Nephron (organoid): Measurements from ENCODE around the gene ANKH.

Experiments
- H3K27ac Mint-ChIP-seq, 3 experiments: 2 replicates each; pipeline ENCODE4 v1.8.0; 2020; ENCODE audit warnings: mixed read lengths in 3 of 3, mild to moderate bottlenecking in 2 of 3, moderate library complexity in 1 of 3
- H3K27me3 Mint-ChIP-seq: 2 replicates; pipeline ENCODE4 v1.8.0; 2021; ENCODE audit warnings: low read depth, mild to moderate bottlenecking, moderate library complexity, mixed read lengths
- H3K36me3 Mint-ChIP-seq: 2 replicates; pipeline ENCODE4 v1.8.0; 2020; ENCODE audit warnings: low read depth, mixed read lengths
- H3K4me1 Mint-ChIP-seq: 2 replicates; pipeline ENCODE4 v1.8.0; 2020; ENCODE audit warnings: mixed read lengths
- H3K4me3 Mint-ChIP-seq, 3 experiments: 2 replicates each; pipeline ENCODE4 v1.8.0; 2020; ENCODE audit warnings: mild to moderate bottlenecking in 3 of 3, mixed read lengths in 3 of 3, moderate library complexity in 2 of 3
- H3K9me3 Mint-ChIP-seq: 2 replicates; pipeline ENCODE4 v1.8.0; 2020; ENCODE audit warnings: mixed read lengths
- TF ChIP-seq, protein P1 (sequence below), 3 experiments: fragments of 200-600 bp; sonication (generic); IDR thresholded peaks; one replicate each; pipeline ENCODE4 v1.5.0; 2021; ENCODE audit warnings: antibody characterized with exemption in 3 of 3; ENCODE audit not compliant: unreplicated experiment in 3 of 3

Gene ANKH

DNA sequence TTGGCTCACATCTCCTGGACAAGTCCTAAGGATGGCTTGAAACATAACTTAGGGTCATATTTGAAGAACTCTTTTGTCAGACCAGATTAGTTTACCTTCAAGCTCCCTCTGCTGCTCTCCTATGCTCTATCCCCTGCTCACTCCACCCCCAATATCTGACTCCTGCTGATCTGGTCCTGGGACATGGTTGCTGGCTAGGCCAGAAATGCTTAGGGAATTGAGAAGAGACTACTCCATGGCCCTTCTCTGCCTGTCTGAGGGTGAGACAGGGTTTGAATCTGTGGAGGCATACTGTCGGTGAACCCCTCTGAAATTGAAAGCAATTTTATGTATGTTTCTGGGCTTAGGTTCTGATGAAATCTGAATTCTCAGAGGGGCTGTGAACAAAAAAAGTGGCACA, 203.8 kb downstream of the ANKH start:
- Mint-ChIP-seq H3K4me1 (peaks cover 45% of the 10 kb centered on the region), H3K27me3 (no peaks in the 10 kb centered on the region), H3K27ac (no peak overlapping the region), H3K9me3 (no peaks in the 10 kb centered on the region), H3K4me3 (peak overlapping the region in 2 of 3 experiments; percentile 63 to 67), H3K36me3 (peaks cover 9% of the 10 kb centered on the region)
- TF ChIP-seq, protein P1, sequence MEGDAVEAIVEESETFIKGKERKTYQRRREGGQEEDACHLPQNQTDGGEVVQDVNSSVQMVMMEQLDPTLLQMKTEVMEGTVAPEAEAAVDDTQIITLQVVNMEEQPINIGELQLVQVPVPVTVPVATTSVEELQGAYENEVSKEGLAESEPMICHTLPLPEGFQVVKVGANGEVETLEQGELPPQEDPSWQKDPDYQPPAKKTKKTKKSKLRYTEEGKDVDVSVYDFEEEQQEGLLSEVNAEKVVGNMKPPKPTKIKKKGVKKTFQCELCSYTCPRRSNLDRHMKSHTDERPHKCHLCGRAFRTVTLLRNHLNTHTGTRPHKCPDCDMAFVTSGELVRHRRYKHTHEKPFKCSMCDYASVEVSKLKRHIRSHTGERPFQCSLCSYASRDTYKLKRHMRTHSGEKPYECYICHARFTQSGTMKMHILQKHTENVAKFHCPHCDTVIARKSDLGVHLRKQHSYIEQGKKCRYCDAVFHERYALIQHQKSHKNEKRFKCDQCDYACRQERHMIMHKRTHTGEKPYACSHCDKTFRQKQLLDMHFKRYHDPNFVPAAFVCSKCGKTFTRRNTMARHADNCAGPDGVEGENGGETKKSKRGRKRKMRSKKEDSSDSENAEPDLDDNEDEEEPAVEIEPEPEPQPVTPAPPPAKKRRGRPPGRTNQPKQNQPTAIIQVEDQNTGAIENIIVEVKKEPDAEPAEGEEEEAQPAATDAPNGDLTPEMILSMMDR (IDR thresholded peaks at IDR 0.05; ENCODE audit: unreplicated experiment in 3 of 3), result no peak

DNA sequence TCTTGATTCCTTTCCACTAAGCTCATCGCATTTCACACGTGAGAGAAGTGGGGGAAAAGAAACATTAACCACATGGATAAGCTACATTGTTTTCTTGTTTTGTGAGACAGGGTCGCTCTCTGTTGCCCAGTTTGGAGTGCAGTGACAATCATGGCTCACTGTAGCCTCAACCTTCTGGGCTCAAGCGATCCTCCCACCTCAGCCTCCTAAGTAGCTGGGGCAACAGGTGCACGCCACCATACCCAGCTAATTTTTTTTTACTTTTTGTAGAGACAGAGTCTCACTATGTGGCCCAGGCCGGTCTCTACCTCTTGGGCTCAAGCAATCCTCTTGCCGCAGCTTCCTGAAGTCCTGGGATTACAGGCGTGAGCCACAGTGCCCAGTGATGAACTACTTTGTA, 204.3 kb downstream of the ANKH start:
- Mint-ChIP-seq H3K27ac (no peak overlapping the region), H3K4me3 (peak overlapping the region in 2 of 3 experiments; percentile 63 to 67), H3K27me3 (no peaks in the 10 kb centered on the region), H3K4me1 (peaks cover 45% of the 10 kb centered on the region), H3K9me3 (no peaks in the 10 kb centered on the region), H3K36me3 (peaks cover 9% of the 10 kb centered on the region)
- TF ChIP-seq, protein P1 (IDR thresholded peaks at IDR 0.05; ENCODE audit: unreplicated experiment in 3 of 3), result no peak

DNA sequence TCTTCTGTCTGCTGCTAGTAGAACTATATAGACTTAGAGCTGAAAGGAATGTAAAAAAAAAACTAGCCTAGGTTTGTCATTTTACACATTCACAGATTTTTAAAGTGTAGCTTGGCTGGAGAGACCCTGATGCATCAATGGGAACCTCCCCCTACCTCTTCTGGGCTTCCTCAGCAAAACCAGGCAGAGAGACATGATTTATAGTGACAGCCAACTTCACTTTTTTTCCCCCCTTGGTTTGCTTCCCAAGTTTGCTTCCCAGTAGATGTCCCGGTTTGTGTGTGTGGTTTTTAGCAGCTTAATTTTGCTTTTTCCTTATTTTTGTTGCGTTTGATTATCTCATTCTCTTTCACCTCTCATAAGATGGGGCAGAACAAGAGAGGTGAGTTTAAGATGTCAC, 205.2 kb downstream of the ANKH start:
- Mint-ChIP-seq H3K36me3 (peaks cover 9% of the 10 kb centered on the region), H3K9me3 (no peaks in the 10 kb centered on the region), H3K4me3 (peak overlapping the region; percentile 93 to 98 (median 97)), H3K27ac (peak overlapping the region; percentile 18 to 74 (median 69)), H3K27me3 (no peaks in the 10 kb centered on the region), H3K4me1 (peaks cover 40% of the 10 kb centered on the region)
- TF ChIP-seq, protein P1 (IDR thresholded peaks at IDR 0.05; ENCODE audit: unreplicated experiment in 3 of 3), result no peak

DNA sequence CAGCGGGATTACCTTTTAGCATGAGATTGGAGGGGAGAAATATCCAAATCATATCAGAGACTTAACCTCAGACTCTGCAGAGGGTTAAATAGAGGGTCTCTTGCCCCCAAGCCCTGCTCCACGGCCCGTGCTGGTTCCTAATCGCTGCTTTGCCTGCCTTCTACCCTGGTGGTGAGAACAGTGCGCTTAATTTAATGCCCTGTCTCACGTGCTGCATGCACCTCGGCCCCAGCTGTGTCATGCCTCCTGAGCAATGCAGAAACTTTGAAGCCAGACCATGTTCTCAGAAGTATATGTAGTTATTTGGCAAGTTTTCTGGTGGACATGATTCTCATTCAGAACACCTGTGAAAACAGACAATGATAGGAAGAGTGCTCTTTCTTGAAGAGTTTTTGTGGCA, 205.6 kb downstream of the ANKH start:
- peak overlapping the region; percentile 93 to 98 (median 97) for H3K4me3 Mint-ChIP-seq
- no peaks in the 10 kb centered on the region for H3K27me3 Mint-ChIP-seq
- H3K27ac Mint-ChIP-seq, result peak overlapping the region; percentile 24 to 74 (median 69)
- TF ChIP-seq, protein P1 (IDR thresholded peaks at IDR 0.05; ENCODE audit: unreplicated experiment in 3 of 3), result no peak
- peaks cover 35% of the 10 kb centered on the region for H3K4me1 Mint-ChIP-seq
- H3K9me3 Mint-ChIP-seq, result no peaks in the 10 kb centered on the region
- H3K36me3 Mint-ChIP-seq, result peaks cover 9% of the 10 kb centered on the region

DNA sequence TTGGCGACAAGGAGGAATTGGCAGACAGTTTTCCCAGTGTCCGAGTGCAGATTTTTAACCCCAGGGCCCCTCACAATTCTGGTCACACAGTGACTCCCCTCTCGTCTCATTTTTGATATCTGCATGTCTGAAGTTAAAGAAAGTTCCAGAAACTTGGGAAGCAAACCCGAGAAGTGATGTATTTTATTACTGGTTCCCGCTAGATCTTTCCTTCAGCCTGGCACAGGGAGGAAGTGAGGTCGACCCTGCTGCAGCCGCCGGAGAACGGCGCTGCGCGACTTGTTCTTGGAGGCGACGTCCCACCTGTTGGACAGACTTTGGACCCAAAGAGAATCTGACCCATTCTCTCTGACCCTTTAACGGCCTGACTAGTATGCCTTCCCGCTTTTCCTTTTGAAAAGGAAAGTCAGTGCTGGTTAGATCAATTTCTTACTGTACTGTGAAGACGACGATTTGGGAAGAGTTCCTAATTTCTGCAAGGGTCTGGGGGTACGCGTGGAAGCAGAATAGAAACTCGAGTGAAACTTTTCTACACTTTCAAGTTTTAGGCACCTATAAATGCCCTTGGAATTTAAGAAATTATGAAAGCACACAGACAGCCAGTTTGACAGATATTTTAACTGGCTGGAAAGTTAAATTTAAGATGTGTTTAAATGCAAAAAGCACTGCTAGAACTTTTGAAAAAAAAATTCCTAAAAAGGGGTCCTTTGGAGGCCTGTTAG, 206.3 kb downstream of the ANKH start:
- Mint-ChIP-seq H3K27ac (peak overlapping the region; percentile 86 to 94 (median 88)), H3K27me3 (no peaks in the 10 kb centered on the region), H3K4me1 (peaks cover 33% of the 10 kb centered on the region), H3K9me3 (no peaks in the 10 kb centered on the region), H3K4me3 (peak overlapping the region; percentile 93 to 98 (median 97)), H3K36me3 (peaks cover 9% of the 10 kb centered on the region)
- TF ChIP-seq, protein P1 (IDR thresholded peaks at IDR 0.05; ENCODE audit: unreplicated experiment in 3 of 3), result no peak
